Superior temporal gyrus (tissue), 1 donor: ENCODE data around the gene PRICKLE1.
A peak's percentile ranks its signal among the peaks of the same experiment; 100 is the strongest.

Experiments
- DNase-seq: peaks from one replicate; pipeline ENCODE4 v3.0.0-alpha.2; 2016; ENCODE audit errors: extremely low spot score

The PRICKLE1 gene

GRCh38 chr12:42588524-42589464 lies 752 bp downstream of the PRICKLE1 start:
- no peak for DNase-seq

- DNase-seq = peak; percentile 59
Observed at GRCh38 chr12:42587601-42588523, 1.7 kb downstream of the PRICKLE1 start.

- no peak for DNase-seq
Observed at GRCh38 chr12:42586268-42586667, 3.3 kb downstream of the PRICKLE1 start.

- no peak for DNase-seq
Observed at GRCh38 chr12:42585841-42586216, 3.7 kb downstream of the PRICKLE1 start.

- no peak for DNase-seq
Observed at GRCh38 chr12:42585154-42585840, 4.2 kb downstream of the PRICKLE1 start.

- no peak for DNase-seq
Observed at GRCh38 chr12:42584651-42585111, 4.9 kb downstream of the PRICKLE1 start.

GRCh38 chr12:42583016-42583415 lies 6.5 kb downstream of the PRICKLE1 start:
- no peak for DNase-seq

GRCh38 chr12:42582498-42582897 lies 7.0 kb downstream of the PRICKLE1 start:
- DNase-seq = no peak

- DNase-seq = no peak
Observed at GRCh38 chr12:42582050-42582449, 7.5 kb downstream of the PRICKLE1 start.

- no peak for DNase-seq
Observed at GRCh38 chr12:42576374-42576773, 13.2 kb downstream of the PRICKLE1 start.

- DNase-seq = no peak
Observed at GRCh38 chr12:42575717-42576116, 13.8 kb downstream of the PRICKLE1 start.

GRCh38 chr12:42574851-42575266 lies 14.7 kb downstream of the PRICKLE1 start:
- DNase-seq = no peak

GRCh38 chr12:42571327-42572009 lies 18.1 kb downstream of the PRICKLE1 start:
- no peak for DNase-seq

GRCh38 chr12:42570076-42570475 lies 19.5 kb downstream of the PRICKLE1 start:
- DNase-seq = no peak

- peak; percentile 70 for DNase-seq
Observed at GRCh38 chr12:42568952-42569915, 20.3 kb downstream of the PRICKLE1 start.

- no peak for DNase-seq
Observed at GRCh38 chr12:42565633-42566032, 23.9 kb downstream of the PRICKLE1 start.

- no peak for DNase-seq
Observed at GRCh38 chr12:42564996-42565395, 24.6 kb downstream of the PRICKLE1 start.

GRCh38 chr12:42564556-42564955 lies 25.0 kb downstream of the PRICKLE1 start:
- no peak for DNase-seq

GRCh38 chr12:42560977-42561376 lies 28.6 kb downstream of the PRICKLE1 start:
- DNase-seq = no peak

GRCh38 chr12:42557586-42558172 lies 31.9 kb downstream of the PRICKLE1 start:
- no peak for DNase-seq
